ENCODE measurements around the gene PNPLA2.

DNA sequence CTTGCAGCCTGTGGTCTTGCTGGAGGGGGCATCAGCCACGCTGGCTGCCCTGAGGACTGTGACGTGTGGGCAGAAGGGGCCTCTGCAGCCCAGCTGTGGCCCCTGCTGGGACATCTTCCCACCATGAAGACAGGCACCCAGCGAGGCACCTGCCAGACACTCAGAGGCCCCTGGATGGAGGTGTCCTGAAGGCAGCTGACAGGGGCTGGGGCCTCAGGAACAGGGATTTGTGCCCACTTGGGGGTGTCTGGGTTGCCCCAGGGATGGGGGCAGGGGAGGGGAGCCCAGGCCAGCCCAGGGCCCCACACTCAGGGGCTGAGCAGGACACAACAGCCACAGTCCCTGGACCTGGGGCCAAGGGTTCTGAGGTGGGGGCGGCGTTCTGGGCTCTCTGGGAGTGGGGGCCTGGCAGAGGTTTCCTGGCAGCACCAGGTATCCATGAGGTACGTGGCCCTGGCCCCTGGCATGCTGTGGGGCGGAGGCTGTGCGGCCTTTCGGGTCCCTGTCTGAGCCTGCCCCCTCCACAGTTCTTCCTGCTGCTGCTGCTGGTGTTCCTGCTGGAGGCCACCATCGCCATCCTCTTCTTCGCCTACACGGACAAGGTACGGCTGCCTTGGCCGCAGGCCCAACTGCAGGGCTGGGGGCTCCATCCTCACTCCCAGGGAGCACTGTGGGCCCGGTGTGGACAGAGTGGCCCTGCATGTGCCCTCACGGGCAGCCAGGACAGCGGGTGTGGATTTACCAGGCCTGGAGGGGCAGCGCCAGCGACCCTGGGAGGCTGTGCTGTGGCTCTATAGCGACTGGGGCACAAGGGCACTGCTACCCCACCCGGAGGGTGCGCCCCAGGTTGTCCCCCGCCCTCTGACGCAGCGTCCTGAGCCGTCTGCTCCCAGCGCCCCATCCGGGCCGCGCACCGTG lies 45.5 kb downstream of the PNPLA2 start:
- TF ChIP-seq, protein P1, sequence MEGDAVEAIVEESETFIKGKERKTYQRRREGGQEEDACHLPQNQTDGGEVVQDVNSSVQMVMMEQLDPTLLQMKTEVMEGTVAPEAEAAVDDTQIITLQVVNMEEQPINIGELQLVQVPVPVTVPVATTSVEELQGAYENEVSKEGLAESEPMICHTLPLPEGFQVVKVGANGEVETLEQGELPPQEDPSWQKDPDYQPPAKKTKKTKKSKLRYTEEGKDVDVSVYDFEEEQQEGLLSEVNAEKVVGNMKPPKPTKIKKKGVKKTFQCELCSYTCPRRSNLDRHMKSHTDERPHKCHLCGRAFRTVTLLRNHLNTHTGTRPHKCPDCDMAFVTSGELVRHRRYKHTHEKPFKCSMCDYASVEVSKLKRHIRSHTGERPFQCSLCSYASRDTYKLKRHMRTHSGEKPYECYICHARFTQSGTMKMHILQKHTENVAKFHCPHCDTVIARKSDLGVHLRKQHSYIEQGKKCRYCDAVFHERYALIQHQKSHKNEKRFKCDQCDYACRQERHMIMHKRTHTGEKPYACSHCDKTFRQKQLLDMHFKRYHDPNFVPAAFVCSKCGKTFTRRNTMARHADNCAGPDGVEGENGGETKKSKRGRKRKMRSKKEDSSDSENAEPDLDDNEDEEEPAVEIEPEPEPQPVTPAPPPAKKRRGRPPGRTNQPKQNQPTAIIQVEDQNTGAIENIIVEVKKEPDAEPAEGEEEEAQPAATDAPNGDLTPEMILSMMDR (IDR thresholded peaks at IDR 0.05) = no peak
- no peak for TF ChIP-seq POLR2A (IDR thresholded peaks at IDR 0.05)

Measured in uterus (tissue), 2 donors.